MG63 (cell line): Measurements from ENCODE around the gene HSFY2. TPM values are rescaled to one million over a fixed set of nuclear protein-coding genes. Genes with fewer than 3 reads are reported as not detected.
"Not testable (repeated sequence)": the region's sequence is repeated elsewhere in the genome, so short reads cannot be mapped to it uniquely, and the experiment has no call there.

Experiments used
- DNase-seq: peaks from one replicate; pipeline ENCODE4 v3.0.0-alpha.2; 2020
- H3K27me3 ChIP-seq: fragments of 250-450 bp; sonication (Bioruptor Pico); 2 replicates; pipeline ENCODE4 v1.5.1; 2020; ENCODE audit warnings: mild to moderate bottlenecking, moderate library complexity
- H3K36me3 ChIP-seq: fragments of 250-450 bp; sonication (Bioruptor Pico); 2 replicates; pipeline ENCODE4 v1.5.1; 2020; ENCODE audit warnings: mild to moderate bottlenecking, moderate library complexity
- H3K4me3 ChIP-seq: fragments of 250-450 bp; sonication (Bioruptor Pico); 2 replicates; pipeline ENCODE4 v1.5.1; 2020; ENCODE audit warnings: mild to moderate bottlenecking, moderate library complexity
- H3K9me3 ChIP-seq: fragments of 250-450 bp; sonication (Bioruptor Pico); 2 replicates; pipeline ENCODE4 v1.5.1; 2020; ENCODE audit warnings: mild to moderate bottlenecking, moderate library complexity
- total RNA-seq: library from RNA; depleted of rRNA; stranded (reverse); fragments of >200 nt; shearing (Covaris generic); gene quantifications from 2 replicates; pipeline ENCODE4 v1.2.3, GENCODE V29; 2014; ENCODE audit warnings: low replicate concordance; rRNA removed

The HSFY2 gene, protein sequence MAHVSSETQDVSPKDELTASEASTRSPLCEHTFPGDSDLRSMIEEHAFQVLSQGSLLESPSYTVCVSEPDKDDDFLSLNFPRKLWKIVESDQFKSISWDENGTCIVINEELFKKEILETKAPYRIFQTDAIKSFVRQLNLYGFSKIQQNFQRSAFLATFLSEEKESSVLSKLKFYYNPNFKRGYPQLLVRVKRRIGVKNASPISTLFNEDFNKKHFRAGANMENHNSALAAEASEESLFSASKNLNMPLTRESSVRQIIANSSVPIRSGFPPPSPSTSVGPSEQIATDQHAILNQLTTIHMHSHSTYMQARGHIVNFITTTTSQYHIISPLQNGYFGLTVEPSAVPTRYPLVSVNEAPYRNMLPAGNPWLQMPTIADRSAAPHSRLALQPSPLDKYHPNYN
- total RNA-seq: 4.7 TPM in 1 of 2 replicates, not detected in the other

- not testable (repeated sequence) for DNase-seq
These were observed at the start of gene HSFY2 for GRCh38 chrY:18773635-18774034. TSS of gene HSFY2 (minus strand) at chrY:18773735. CDS start at chrY:18773618, 117 bp downstream.

DNA sequence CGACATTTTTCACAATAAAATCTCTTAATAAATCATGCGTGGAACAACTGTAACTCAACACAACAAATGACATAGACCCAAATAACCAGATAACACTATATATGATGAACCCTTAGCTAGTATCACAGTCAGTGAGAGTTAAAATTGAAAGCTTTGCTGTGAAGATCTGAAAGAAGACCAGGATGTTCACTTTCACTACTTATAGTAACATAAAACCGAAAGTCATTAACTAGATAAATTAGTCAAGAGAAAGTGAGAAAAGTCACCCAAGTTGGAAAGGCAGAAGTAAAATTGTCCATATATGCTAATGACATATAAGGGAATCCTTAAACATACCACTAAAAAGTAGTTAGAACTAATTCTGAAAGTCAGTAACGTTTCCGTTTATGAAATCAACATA, 42.2 kb upstream of the HSFY2 start:
- not testable (repeated sequence) for H3K4me3 ChIP-seq, DNase-seq, H3K9me3 ChIP-seq, H3K27me3 ChIP-seq, H3K36me3 ChIP-seq

More at GRCh38 chrY:18773635-18774034, at the start of gene HSFY2:
- H3K9me3 ChIP-seq, H3K27me3 ChIP-seq, H3K4me3 ChIP-seq, H3K36me3 ChIP-seq: not testable (repeated sequence)

DNA sequence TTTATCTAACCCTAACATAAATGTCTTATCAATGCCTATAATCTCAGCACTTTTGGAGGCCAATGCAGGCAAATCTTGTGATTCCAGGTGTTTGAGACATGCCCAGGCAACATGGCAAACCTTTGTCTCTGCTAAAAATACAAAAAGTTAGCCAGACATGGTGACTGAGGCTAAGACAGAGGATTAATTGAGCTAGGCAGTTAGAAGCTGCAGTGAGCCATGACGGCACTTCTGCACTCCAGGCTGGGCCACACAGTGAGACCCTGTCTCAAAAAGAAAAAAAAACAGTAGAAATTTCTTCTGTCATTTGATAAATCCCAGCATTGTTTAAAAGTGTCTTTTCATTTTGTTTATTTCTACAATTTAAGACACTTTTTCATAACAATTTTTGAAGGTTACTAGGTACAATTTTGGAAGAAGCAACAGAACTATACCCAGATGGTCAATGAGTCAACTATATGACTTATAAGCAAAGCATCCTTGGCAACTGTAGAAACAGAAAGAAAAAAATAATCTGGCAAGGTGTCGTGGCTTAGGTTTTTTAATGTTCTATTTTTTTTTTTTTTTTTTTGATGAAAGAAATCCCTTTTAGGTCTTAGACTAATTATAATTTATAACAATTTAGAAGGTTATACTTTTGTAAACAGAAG, 15.3 kb upstream of the HSFY2 start:
- not testable (repeated sequence) for H3K4me3 ChIP-seq, H3K36me3 ChIP-seq, H3K27me3 ChIP-seq, H3K9me3 ChIP-seq, DNase-seq

DNA sequence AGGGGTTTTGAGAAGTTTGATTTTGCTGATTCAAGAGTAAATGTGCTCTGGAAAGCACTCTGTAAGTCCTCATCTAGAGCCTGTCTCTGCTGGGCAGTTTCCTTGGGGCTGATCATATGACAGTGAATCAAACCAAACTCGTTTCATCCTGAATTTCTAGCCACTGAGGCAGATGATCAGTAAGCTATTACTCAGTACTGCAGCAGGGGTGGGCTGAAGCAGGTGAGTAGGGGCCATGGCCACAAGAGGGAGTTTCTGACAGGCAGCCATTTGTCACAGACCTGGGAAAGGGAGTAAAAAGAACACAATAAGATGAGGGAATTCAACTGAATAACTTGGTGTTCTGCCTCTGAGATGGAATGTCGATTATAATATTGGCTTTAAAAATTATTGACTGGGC, 19.5 kb downstream of the HSFY2 start:
- H3K9me3 ChIP-seq, H3K4me3 ChIP-seq, H3K36me3 ChIP-seq, H3K27me3 ChIP-seq, DNase-seq: not testable (repeated sequence)

- not testable (repeated sequence) for H3K36me3 ChIP-seq, DNase-seq, H3K9me3 ChIP-seq, H3K27me3 ChIP-seq, H3K4me3 ChIP-seq
These were observed 20.3 kb downstream of the HSFY2 start for GRCh38 chrY:18753133-18753815.

- H3K4me3 ChIP-seq, H3K9me3 ChIP-seq, H3K27me3 ChIP-seq, H3K36me3 ChIP-seq, DNase-seq: not testable (repeated sequence)
These were observed 49.8 kb downstream of the HSFY2 start for GRCh38 chrY:18723714-18724113.

Other genes with a start within 250 kb of the HSFY2 start
- not detected in 2 replicates for gene HSFY1, start 227.0 kb downstream of the HSFY2 start, total RNA-seq